Nephron (organoid): Measurements from ENCODE around the gene FRG2B.

Experiments used
- H3K27ac Mint-ChIP-seq, 3 experiments: 2 replicates each; pipeline ENCODE4 v1.8.0; 2020; ENCODE audit warnings: mixed read lengths in 3 of 3, mild to moderate bottlenecking in 2 of 3, moderate library complexity in 1 of 3
- H3K27me3 Mint-ChIP-seq: 2 replicates; pipeline ENCODE4 v1.8.0; 2021; ENCODE audit warnings: low read depth, mild to moderate bottlenecking, moderate library complexity, mixed read lengths
- H3K36me3 Mint-ChIP-seq: 2 replicates; pipeline ENCODE4 v1.8.0; 2020; ENCODE audit warnings: low read depth, mixed read lengths
- H3K4me1 Mint-ChIP-seq: 2 replicates; pipeline ENCODE4 v1.8.0; 2020; ENCODE audit warnings: mixed read lengths
- H3K4me3 Mint-ChIP-seq, 3 experiments: 2 replicates each; pipeline ENCODE4 v1.8.0; 2020; ENCODE audit warnings: mild to moderate bottlenecking in 3 of 3, mixed read lengths in 3 of 3, moderate library complexity in 2 of 3
- H3K9me3 Mint-ChIP-seq: 2 replicates; pipeline ENCODE4 v1.8.0; 2020; ENCODE audit warnings: mixed read lengths
- CTCF ChIP-seq, 3 experiments: fragments of 200-600 bp; sonication (generic); IDR thresholded peaks; one replicate each; pipeline ENCODE4 v1.5.0; 2021; ENCODE audit warnings: antibody characterized with exemption in 3 of 3; ENCODE audit not compliant: unreplicated experiment in 3 of 3

FRG2B gene

GRCh38 chr10:133618851-133619250 lies 7.7 kb downstream of the FRG2B start:
- H3K27ac Mint-ChIP-seq = no peak overlapping the region
- H3K9me3 Mint-ChIP-seq = peaks cover 47% of the 10 kb centered on the region
- no peak for TF ChIP-seq CTCF (IDR thresholded peaks at IDR 0.05; ENCODE audit: unreplicated experiment in 3 of 3)
- peaks cover 4% of the 10 kb centered on the region for H3K36me3 Mint-ChIP-seq
- no peaks in the 10 kb centered on the region for H3K4me1 Mint-ChIP-seq
- H3K4me3 Mint-ChIP-seq = no peak overlapping the region
- H3K27me3 Mint-ChIP-seq = peaks cover 3% of the 10 kb centered on the region

GRCh38 chr10:133617196-133617595 lies 9.4 kb downstream of the FRG2B start:
- H3K36me3 Mint-ChIP-seq = peaks cover 4% of the 10 kb centered on the region
- H3K4me3 Mint-ChIP-seq = no peak overlapping the region
- H3K9me3 Mint-ChIP-seq = peaks cover 50% of the 10 kb centered on the region
- no peak for TF ChIP-seq CTCF (IDR thresholded peaks at IDR 0.05; ENCODE audit: unreplicated experiment in 3 of 3)
- H3K4me1 Mint-ChIP-seq = no peaks in the 10 kb centered on the region
- peaks cover 14% of the 10 kb centered on the region for H3K27me3 Mint-ChIP-seq
- no peak overlapping the region for H3K27ac Mint-ChIP-seq

- no peak overlapping the region for H3K27ac Mint-ChIP-seq
- peaks cover 53% of the 10 kb centered on the region for H3K9me3 Mint-ChIP-seq
- peaks cover 4% of the 10 kb centered on the region for H3K36me3 Mint-ChIP-seq
- H3K4me3 Mint-ChIP-seq = no peak overlapping the region
- no peaks in the 10 kb centered on the region for H3K4me1 Mint-ChIP-seq
- H3K27me3 Mint-ChIP-seq = peaks cover 14% of the 10 kb centered on the region
- no peak for TF ChIP-seq CTCF (IDR thresholded peaks at IDR 0.05; ENCODE audit: unreplicated experiment in 3 of 3)
These were observed 10.0 kb downstream of the FRG2B start for GRCh38 chr10:133616371-133617130.

GRCh38 chr10:133614830-133615580 lies 11.6 kb downstream of the FRG2B start:
- Mint-ChIP-seq H3K4me1 (no peaks in the 10 kb centered on the region), H3K27me3 (peaks cover 15% of the 10 kb centered on the region), H3K27ac (no peak overlapping the region), H3K36me3 (peaks cover 4% of the 10 kb centered on the region), H3K9me3 (peaks cover 46% of the 10 kb centered on the region), H3K4me3 (no peak overlapping the region)
- no peak for TF ChIP-seq CTCF (IDR thresholded peaks at IDR 0.05; ENCODE audit: unreplicated experiment in 3 of 3)

- Mint-ChIP-seq H3K27ac (no peak overlapping the region), H3K4me3 (no peak overlapping the region), H3K36me3 (no peaks in the 10 kb centered on the region), H3K27me3 (peaks cover 15% of the 10 kb centered on the region), H3K9me3 (peaks cover 45% of the 10 kb centered on the region), H3K4me1 (no peaks in the 10 kb centered on the region)
- no peak for TF ChIP-seq CTCF (IDR thresholded peaks at IDR 0.05; ENCODE audit: unreplicated experiment in 3 of 3)
These were observed 12.9 kb downstream of the FRG2B start for GRCh38 chr10:133613699-133614098.
